ENCODE data around the gene GALE. TPM values are rescaled to one million over a fixed set of nuclear protein-coding genes. Genes with fewer than 3 reads are reported as not detected.
"Not testable (repeated sequence)": the region's sequence is repeated elsewhere in the genome, so short reads cannot be mapped to it uniquely, and the experiment has no call there.

Gene GALE
- total RNA-seq: 10 to 100 TPM; 19.0 to 47.1 (median 35.1) TPM
- polyA plus RNA-seq: 10 to 100 TPM; 19.7 to 42.2 (median 23.8) TPM
- long read RNA-seq, donor 1, partial matches to known transcripts: 0 of 3 reads
- long read RNA-seq, donor 1, other reads (novel, unspliced or antisense): 0 of 3 reads
- long read RNA-seq, donor 2, transcript GALE-216 (12 exons, 1,566 nt): major isoform, 5 of 5 reads
- long read RNA-seq, donor 2, partial matches to known transcripts: 0 of 5 reads
- long read RNA-seq, donor 2, other reads (novel, unspliced or antisense): 0 of 5 reads

DNA sequence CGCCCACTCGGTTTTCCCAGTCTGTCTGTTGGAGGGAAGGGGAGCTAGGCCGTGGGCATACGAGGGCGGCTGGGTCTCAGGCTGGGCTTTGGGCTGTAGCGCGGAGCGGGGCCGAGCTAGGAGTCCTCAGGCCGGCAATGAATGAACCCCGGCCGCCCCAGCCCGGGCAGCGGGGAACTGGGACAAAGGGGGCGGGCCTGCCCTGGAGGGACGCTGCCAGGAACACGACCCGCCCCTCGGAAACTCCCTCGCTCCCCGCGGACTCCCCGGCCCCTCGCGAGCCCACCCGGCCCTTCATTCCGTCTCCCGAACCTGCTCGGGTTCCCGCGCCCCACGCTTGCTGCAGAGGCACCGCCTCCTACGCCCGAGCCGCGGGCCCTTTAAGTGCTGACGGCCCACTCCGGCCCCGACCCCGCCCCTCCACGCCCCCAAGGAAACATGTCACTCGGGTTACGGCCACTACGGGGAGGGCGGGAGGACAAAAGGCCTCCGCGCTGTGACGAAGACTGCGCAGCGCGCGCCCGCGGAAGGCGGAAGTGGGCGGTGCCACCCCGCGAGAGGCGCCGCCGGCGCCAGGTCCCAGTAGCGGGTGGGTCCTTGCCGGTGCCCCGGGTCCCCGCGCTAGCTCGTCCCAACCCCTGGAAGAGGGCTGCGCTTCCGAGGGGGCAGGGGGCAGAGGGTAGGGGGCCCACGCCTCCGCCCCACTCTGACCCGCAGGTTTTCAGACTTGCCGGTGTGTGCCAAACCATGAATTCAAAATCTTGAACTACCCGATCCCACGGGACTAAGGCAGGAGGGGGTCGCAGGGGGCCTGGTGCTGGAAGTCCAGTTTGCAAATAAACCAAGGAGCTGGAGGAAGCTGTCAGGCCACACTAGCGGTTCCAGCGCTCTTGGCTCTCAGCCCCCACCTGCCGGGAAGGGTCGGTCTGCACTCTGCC is at the start of gene GALE:
Gene GALE, minus strand, starts transcription at position 355 of the 938 bp plus-strand sequence. CDS start 1,747 bp downstream, outside the sequence.
- no peaks in the 10 kb centered on the region for H3K9me3 ChIP-seq
- H3K36me3 ChIP-seq: peaks cover 0 to 64% (median 28%) of the 10 kb centered on the region in 6 donors
- intact Hi-C loops (cut with DNase I; ENCODE audit: low total_unique reads): no loop called here
- H3K4me1 ChIP-seq: peaks cover 5 to 69% (median 39%) of the 10 kb centered on the region in 6 donors
- H3K4me3 ChIP-seq: peak within 1 kb of the TSS; percentile 75 to 98 (median 86)
- peak within 1 kb of the TSS; percentile 82 to 97 (median 94) for H3K27ac ChIP-seq
- peak; percentile 99 for DNase-seq
- WGBS, 5 donors: 0 to 1% (median 0%) methylated on average over 23 to 82 of the region's 82 CpGs
- TF ChIP-seq POLR2AphosphoS5 (IDR thresholded peaks at IDR 0.05) (peak; percentile 95 to 98 (median 97)), POLR2A (IDR thresholded peaks at IDR 0.05) (peak; percentile 48 to 77 (median 70))
- TF ChIP-seq, protein P1, sequence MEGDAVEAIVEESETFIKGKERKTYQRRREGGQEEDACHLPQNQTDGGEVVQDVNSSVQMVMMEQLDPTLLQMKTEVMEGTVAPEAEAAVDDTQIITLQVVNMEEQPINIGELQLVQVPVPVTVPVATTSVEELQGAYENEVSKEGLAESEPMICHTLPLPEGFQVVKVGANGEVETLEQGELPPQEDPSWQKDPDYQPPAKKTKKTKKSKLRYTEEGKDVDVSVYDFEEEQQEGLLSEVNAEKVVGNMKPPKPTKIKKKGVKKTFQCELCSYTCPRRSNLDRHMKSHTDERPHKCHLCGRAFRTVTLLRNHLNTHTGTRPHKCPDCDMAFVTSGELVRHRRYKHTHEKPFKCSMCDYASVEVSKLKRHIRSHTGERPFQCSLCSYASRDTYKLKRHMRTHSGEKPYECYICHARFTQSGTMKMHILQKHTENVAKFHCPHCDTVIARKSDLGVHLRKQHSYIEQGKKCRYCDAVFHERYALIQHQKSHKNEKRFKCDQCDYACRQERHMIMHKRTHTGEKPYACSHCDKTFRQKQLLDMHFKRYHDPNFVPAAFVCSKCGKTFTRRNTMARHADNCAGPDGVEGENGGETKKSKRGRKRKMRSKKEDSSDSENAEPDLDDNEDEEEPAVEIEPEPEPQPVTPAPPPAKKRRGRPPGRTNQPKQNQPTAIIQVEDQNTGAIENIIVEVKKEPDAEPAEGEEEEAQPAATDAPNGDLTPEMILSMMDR (IDR thresholded peaks at IDR 0.05 in 8 of 11, conservative IDR thresholded peaks at IDR 0.05 in 3 of 11): peak in 5 of 11 experiments; percentile 8 to 38 (median 28)
- H3K27me3 ChIP-seq (replicated peaks in 1 of 7): no peaks in the 10 kb centered on the region

DNA sequence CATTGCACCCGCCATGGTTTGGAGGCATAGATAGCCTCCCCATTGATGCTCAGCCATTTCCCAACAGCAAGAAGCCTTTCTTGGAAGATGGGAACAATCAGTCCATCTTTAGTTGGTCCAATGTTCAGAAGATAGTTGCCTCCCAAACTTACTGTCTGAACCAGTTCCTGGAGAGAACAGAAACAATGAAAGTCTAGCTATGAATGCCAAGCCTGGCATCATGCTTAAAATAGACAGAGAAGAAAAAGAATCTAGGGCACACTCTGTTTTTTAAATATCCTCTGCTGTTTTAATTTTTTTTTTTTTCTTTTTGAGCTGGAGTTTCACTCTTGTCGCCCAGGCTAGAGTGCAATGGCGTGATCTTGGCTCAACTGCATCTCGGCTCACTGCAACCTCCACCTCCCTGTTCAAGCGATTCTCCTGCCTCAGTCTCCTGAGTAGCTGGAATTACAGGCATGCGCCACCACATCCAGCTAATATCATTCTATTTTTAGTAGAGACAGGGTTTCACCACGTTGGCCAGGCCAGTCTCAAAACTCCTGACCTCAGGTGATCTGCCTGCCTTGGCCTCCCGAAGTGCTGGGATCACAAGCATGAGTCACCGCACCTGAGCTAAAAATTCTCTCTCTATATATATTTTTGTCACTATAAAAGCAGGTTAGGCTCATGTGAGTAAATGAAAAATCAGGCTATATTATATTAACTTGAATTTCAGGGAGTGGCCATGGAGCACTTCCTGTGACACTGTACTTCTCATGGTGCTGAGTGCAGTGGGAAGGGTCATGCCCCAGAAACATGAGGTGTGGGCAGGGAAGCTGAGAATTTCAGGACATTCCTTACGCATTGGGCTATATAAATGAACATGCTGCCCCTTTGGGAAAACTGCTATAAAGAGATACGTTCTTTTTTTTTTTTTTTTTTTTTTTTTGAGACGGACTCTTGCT is 48.4 kb upstream of the GALE start:
- TF ChIP-seq, protein P1 (IDR thresholded peaks at IDR 0.05 in 8 of 11, conservative IDR thresholded peaks at IDR 0.05 in 3 of 11): no peak
- TF ChIP-seq POLR2AphosphoS5 (IDR thresholded peaks at IDR 0.05) (no peak), POLR2A (IDR thresholded peaks at IDR 0.05) (no peak)
- H3K27me3 ChIP-seq (replicated peaks in 1 of 7): no peaks in the 10 kb centered on the region

DNA sequence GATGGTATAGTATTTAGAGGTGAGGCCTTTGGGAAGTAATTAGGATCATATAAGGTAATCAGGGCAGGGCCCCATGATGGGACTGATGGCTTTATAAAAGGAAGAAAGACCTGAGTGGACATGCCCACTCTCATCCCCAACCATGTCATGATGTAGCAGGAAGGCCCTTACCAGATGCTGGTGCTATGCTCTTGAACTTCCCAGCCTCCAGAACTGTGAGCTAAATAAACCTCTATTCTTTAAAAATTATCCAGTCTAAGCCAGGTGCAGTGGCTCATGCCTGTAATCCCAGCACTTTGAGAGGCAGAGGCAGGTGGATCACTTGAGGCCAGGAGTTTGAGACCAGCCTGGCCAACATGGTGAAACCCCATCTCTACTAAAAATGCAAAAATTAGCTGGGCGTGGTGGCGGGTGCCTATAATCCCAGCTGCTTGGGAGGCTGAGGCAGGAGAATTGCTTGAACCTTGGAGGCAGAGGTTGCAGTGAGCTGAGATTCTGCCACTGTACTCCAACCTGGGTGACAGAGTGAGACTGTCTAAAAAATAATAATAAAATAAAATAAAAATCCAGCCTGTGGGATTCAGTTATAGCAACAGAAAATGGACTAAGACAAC is 47.0 kb upstream of the GALE start:
- H3K27me3 ChIP-seq (replicated peaks in 1 of 7); H3K4me3 ChIP-seq; H3K27ac ChIP-seq; intact Hi-C loops (cut with DNase I; ENCODE audit: low total_unique reads); H3K4me1 ChIP-seq; DNase-seq: not testable (repeated sequence)
- Histone ChIP-seq H3K36me3 (peaks cover 2 to 83% (median 34%) of the 10 kb centered on the region in 6 donors), H3K9me3 (peaks cover 0 to 10% (median 8%) of the 10 kb centered on the region in 8 donors)
- WGBS, 5 donors: 92 to 100% (median 100%) methylated on average over 2 of the region's 2 CpGs

More for the DNA sequence above, 48.4 kb upstream of the GALE start:
- Histone ChIP-seq H3K4me3 (no peak overlapping the region), H3K27ac (no peak overlapping the region), H3K9me3 (peaks cover 0 to 10% (median 8%) of the 10 kb centered on the region in 8 donors), H3K4me1 (no peaks in the 10 kb centered on the region), H3K36me3 (peaks cover 2 to 83% (median 33%) of the 10 kb centered on the region in 6 donors)
- no peak for DNase-seq
- 90 to 93% (median 93%) methylated on average over 11 to 12 of the region's 12 CpGs for WGBS, 5 donors
- intact Hi-C loops (cut with DNase I; ENCODE audit: low total_unique reads): no loop called here

DNA sequence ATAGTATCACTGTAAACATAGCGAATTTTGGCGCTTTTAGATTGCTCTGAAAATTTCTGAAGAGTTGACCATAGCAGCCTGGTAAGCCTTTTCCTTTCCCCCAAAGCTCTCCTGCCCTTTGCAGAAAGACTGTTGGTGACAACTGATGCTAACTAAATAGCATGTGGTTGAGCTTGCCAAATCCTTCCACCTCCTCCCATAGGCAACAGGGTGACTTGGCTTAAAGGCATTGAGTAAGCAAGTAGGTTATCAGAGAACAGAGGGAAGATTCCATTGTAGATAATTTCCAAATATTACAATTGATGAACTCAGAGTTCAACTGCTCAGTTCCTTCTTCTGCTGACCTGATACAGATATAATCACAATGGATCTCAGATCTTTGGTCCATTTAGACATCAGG is 44.6 kb upstream of the GALE start:
- H3K27me3 ChIP-seq (replicated peaks in 1 of 7): no peaks in the 10 kb centered on the region
- intact Hi-C loops (cut with DNase I; ENCODE audit: low total_unique reads): no loop called here
- WGBS, 5 donors: 96 to 100% (median 100%) methylated on average over 2 of the region's 2 CpGs
- TF ChIP-seq, protein P1 (IDR thresholded peaks at IDR 0.05 in 8 of 11, conservative IDR thresholded peaks at IDR 0.05 in 3 of 11): no peak
- TF ChIP-seq POLR2A (IDR thresholded peaks at IDR 0.05) (no peak), POLR2AphosphoS5 (IDR thresholded peaks at IDR 0.05) (no peak)
- H3K4me3 ChIP-seq: no peak overlapping the region
- H3K36me3 ChIP-seq: peaks cover 2 to 66% (median 34%) of the 10 kb centered on the region in 6 donors
- H3K4me1 ChIP-seq: no peaks in the 10 kb centered on the region
- DNase-seq: no peak
- H3K27ac ChIP-seq: no peak overlapping the region
- H3K9me3 ChIP-seq: peaks cover 0 to 10% (median 8%) of the 10 kb centered on the region in 8 donors
